NCI-H1417 treated with DMSO at 0.1 percent for 48 hours (cell line): ENCODE results near the gene PHKB.
"Not testable (repeated sequence)": the region's sequence is repeated elsewhere in the genome, so short reads cannot be mapped to it uniquely, and the experiment has no call there.

Experiments
- DNase-seq: peaks from one replicate; lab custom pipeline; 2025; lab: John Stamatoyannopoulos, UW

PHKB gene

GRCh38 chr16:47506800-47507199, 45.7 kb downstream of the PHKB start:
- no peak for DNase-seq

- no peak for DNase-seq
These were observed 46.6 kb downstream of the PHKB start for GRCh38 chr16:47507701-47508100.

- no peak for DNase-seq
These were observed 50.8 kb downstream of the PHKB start for GRCh38 chr16:47511882-47512281.

GRCh38 chr16:47519037-47519436, 57.9 kb downstream of the PHKB start:
- DNase-seq = no peak

GRCh38 chr16:47519546-47519945, 58.4 kb downstream of the PHKB start:
- DNase-seq = no peak

- DNase-seq = no peak
These were observed 59.0 kb downstream of the PHKB start for GRCh38 chr16:47519996-47520679.

GRCh38 chr16:47523342-47524006, 62.3 kb downstream of the PHKB start:
- DNase-seq = no peak

- DNase-seq = no peak
These were observed 62.9 kb downstream of the PHKB start for GRCh38 chr16:47524007-47524405.

GRCh38 chr16:47528431-47528830, 67.3 kb downstream of the PHKB start:
- DNase-seq = no peak

- no peak for DNase-seq
These were observed 72.7 kb downstream of the PHKB start for GRCh38 chr16:47533744-47534292.

GRCh38 chr16:47538472-47538871, 77.3 kb downstream of the PHKB start:
- DNase-seq = no peak

- DNase-seq = not testable (repeated sequence)
These were observed 78.9 kb downstream of the PHKB start for GRCh38 chr16:47539707-47540670.

GRCh38 chr16:47541135-47541534, 80.0 kb downstream of the PHKB start:
- DNase-seq = not testable (repeated sequence)

- not testable (repeated sequence) for DNase-seq
These were observed 83.1 kb downstream of the PHKB start for GRCh38 chr16:47544255-47544654.

GRCh38 chr16:47551185-47551584, 90.1 kb downstream of the PHKB start:
- DNase-seq = not testable (repeated sequence)

- not testable (repeated sequence) for DNase-seq
These were observed 90.6 kb downstream of the PHKB start for GRCh38 chr16:47551767-47552166.

- DNase-seq = no peak
These were observed 92.9 kb downstream of the PHKB start for GRCh38 chr16:47553853-47554564.

GRCh38 chr16:47554587-47554986, 93.5 kb downstream of the PHKB start:
- DNase-seq = not testable (repeated sequence)

GRCh38 chr16:47561286-47561685, 100.2 kb downstream of the PHKB start:
- DNase-seq = no peak

GRCh38 chr16:47562366-47562765, 101.2 kb downstream of the PHKB start:
- no peak for DNase-seq

GRCh38 chr16:47565454-47565853, 104.3 kb downstream of the PHKB start:
- DNase-seq = no peak

- no peak for DNase-seq
These were observed 106.2 kb downstream of the PHKB start for GRCh38 chr16:47567321-47567720.
